ENCODE results near the gene FAM114A1.

FAM114A1 gene

DNA sequence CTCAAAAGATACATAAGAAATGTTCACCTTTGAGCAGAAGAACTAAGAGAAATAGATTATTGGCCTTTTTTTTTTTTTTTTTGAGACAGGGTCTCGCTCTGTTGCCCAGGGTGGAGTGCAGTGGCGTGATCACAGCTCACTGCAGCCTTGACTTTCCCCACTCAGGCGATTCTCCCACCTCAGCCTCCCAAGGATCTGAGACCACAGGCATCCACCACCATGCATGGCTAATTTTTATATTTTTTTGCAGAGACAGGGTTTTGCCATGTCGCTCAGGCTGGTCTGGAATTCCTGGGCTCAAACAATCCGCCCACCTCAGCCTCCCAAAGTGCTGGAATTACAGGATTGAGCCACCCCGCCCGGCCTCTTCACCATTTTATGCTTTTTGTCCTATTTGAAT, 8.1 kb upstream of the FAM114A1 start:
- no peak for DNase-seq (ENCODE audit: low spot score)

DNA sequence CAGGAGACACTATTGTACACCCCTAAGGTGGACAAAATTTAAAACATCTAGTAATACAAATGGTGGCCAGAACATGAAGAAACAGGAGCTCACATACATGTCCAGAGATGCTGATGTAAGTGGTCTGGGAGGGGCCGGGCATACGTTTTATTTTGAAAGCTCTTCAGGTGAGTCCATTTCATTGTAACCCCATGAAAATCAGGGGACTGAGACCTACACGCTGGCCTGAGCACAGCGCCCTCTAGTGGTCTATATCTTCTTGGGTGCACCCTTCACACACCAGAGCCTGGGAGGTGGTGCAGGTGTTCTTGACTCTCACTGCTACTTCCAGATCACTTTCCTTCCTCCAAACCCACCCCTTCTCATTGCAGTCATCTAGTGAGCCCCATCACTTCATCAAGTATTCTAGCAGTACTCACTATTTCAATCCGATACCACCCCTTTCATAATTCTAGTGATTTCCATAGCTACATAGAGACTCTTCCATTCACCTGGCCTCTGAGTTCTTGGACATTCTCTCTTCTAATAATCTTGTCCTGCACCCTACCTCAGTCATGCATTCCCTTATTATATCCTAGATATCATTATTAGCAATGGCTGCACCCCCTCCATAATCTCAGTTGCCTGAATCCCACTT, 6.7 kb upstream of the FAM114A1 start:
- peak; percentile 43 for DNase-seq (ENCODE audit: low spot score)

DNA sequence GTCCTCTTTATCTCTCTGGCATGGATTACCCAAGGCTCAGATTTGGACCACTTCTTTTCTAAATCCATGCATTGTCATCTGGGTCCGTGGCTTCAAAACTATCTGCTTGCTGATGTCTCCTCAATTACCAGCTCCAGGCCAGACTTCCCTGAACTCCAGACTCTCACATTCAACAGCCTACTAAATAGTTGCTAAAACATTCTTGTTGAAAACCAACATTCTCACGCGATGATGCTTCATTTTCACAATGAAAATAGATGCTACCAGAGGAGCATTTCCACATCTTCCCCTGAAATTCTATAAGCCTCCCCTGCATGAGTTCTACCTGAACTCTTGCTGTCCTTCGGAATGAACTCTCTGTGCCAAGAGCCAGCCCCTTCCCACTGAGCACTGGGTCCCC, 5.8 kb upstream of the FAM114A1 start:
- DNase-seq (ENCODE audit: low spot score): no peak

DNA sequence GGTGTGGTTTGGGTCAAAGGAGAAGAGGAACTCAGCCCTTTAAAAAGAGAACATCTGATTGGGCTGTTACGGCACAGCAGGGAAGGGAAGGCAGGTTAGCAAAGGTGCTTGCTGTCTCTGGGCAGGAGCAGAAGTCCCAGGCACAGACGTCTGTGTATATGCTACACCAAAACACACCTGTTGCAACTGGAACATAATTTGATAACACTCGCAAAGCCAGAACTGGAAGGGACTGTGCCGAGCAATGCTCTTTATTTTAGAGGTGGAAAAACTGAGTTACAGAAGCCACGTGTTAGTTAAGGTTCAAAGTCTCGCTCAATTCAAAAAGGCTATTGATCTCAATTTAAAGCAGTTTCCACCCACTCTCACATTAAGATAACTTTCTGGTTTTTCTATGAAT, 2.2 kb upstream of the FAM114A1 start:
- no peak for DNase-seq (ENCODE audit: low spot score)

DNA sequence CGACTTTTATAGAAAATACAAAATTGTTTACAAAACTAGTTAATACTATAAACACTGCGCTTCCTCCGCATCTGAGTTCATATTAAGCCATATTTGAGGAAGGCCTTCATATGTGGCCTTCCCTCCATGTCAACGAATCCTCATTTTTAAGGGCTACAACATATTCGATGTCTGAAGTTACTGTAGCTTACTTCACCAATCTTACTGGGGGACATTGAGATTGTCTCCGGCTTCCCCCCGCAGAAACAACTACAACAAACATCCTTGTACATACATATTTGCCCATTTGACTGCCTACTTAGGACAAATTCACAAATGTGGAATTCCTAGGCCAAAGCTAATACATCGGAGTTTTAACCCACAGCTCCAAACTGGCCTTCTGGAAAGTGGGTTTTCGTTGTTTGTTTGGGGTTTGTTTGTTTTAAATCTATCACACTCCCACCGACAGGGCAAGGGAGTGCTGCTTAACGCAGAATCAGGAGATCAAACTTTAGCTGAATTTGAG, 581 bp upstream of the FAM114A1 start:
- DNase-seq (ENCODE audit: low spot score): no peak

GRCh38 chr4:38868059-38868960, 704 bp downstream of the FAM114A1 start:
- DNase-seq (ENCODE audit: low spot score): no peak

- no peak for DNase-seq (ENCODE audit: low spot score)
Measured at GRCh38 chr4:38869511-38869910, 1.9 kb downstream of the FAM114A1 start.

- DNase-seq (ENCODE audit: low spot score): no peak
Measured at GRCh38 chr4:38870098-38870808, 2.6 kb downstream of the FAM114A1 start.

GRCh38 chr4:38871593-38871992, 4.0 kb downstream of the FAM114A1 start:
- no peak for DNase-seq (ENCODE audit: low spot score)

DNA sequence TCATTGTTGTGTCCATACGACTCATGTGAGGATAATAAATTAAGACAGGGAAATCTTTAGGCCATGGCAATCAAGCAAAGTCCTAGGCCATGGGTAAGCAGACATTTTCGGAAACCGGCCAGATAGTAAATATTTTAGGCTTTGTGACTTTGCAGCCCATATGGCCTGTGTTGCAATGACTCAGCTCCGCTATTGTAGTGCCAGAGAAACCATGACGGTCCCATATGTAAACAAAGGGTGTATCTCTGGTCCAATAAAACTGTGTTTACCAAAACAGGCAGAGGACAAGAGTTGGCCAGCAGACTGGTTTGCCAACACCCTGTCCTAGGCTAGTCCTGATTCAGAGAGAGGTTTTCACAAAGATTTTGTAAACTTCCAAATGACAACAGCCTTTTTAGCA, 5.0 kb downstream of the FAM114A1 start:
- no peak for DNase-seq (ENCODE audit: low spot score)

- no peak for DNase-seq (ENCODE audit: low spot score)
Measured at GRCh38 chr4:38873290-38873944, 5.8 kb downstream of the FAM114A1 start.

- DNase-seq (ENCODE audit: low spot score): no peak
Measured at GRCh38 chr4:38876636-38877035, 9.0 kb downstream of the FAM114A1 start.

- no peak for DNase-seq (ENCODE audit: low spot score)
Measured at GRCh38 chr4:38884254-38884653, 16.6 kb downstream of the FAM114A1 start.

- DNase-seq (ENCODE audit: low spot score): no peak
Measured at GRCh38 chr4:38889143-38889542, 21.5 kb downstream of the FAM114A1 start.

GRCh38 chr4:38891051-38891983, 23.7 kb downstream of the FAM114A1 start:
- DNase-seq (ENCODE audit: low spot score): no peak

DNA sequence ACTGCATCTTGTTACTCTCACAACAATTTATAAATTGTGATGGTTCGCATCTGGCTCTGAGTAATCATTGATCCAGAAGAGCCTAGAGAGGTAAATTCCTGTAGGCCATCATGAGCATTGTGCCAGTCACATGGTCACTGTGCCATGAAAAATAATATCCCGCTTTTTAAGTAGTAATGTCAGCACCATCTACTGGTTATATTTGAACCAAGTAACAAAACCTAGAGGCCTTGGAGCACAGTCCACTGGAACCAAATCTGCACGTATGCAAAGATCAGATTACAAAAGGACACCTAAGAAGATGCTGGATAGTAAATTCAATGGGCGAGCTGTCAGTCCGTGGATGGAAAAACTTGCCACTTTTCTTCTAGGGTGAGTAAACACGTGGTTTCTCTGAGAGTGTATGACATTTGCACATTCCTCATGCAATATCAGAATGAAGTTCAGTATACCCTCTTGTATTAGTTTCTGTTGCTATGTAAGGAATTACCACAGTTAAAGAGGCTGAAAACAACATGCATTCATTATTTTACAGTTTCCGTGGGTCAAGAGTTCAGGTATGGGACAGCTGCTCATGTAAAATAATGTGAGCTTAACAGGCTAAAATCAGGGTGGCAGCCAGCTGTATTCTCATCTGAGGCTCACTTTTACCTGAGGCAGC, 26.8 kb downstream of the FAM114A1 start:
- no peak for DNase-seq (ENCODE audit: low spot score)

DNA sequence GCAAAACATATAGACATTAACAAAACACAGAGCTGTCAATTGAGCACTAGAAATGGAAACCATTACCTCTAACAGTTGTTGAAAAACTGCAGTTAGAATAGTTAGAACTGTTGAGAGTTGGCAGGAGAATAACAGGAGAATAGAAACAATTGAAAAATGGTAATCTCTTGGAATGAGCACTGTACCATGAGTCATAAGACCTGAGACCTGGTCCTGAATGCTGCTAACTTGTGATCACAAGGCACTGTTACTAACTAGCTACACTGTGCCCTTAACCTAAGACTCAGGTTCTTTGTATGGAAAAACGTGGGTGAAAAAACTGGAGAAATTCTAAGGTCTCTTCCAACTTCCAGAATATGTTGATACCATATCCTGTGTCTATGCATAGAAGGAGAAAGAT, 29.3 kb downstream of the FAM114A1 start:
- DNase-seq (ENCODE audit: low spot score): no peak

GRCh38 chr4:38898245-38898644, 30.6 kb downstream of the FAM114A1 start:
- DNase-seq (ENCODE audit: low spot score): no peak

- no peak for DNase-seq (ENCODE audit: low spot score)
Measured at GRCh38 chr4:38902221-38902620, 34.6 kb downstream of the FAM114A1 start.

- peak; percentile 76 for DNase-seq (ENCODE audit: low spot score)
Measured at GRCh38 chr4:38902695-38903094, 35.1 kb downstream of the FAM114A1 start.

Measured in cerebellar cortex (tissue), 1 donor.